Measurements from ENCODE around the gene FCAMR.

GRCh38 chr1:206941766-206942418 is 28.4 kb downstream of the FCAMR start:
- TF ChIP-seq CTCF (IDR thresholded peaks at IDR 0.05; ENCODE audit: low read depth, low read length, poor library complexity, severe bottlenecking) (no peak), EZH2phosphoT487 (IDR thresholded peaks at IDR 0.05; ENCODE audit: borderline replicate concordance, low read length) (no peak)
